ENCODE data around the gene NFYB.
"Not testable (repeated sequence)": the region's sequence is repeated elsewhere in the genome, so short reads cannot be mapped to it uniquely, and the experiment has no call there.

Gene NFYB

GRCh38 chr12:104137902-104138796 is at the start of gene NFYB:
Gene NFYB (minus strand): TSS chr12:104138210. CDS start chr12:104135453, 2,757 bp downstream.
- peak; percentile 77 to 82 for DNase-seq (ENCODE audit: low read depth in 2 of 2)

- DNase-seq (ENCODE audit: low read depth in 2 of 2), result no peak
Measured at GRCh38 chr12:104187446-104188155, 49.6 kb upstream of the NFYB start.

- DNase-seq (ENCODE audit: low read depth in 2 of 2), result no peak
Measured at GRCh38 chr12:104183443-104183842, 45.4 kb upstream of the NFYB start.

DNA sequence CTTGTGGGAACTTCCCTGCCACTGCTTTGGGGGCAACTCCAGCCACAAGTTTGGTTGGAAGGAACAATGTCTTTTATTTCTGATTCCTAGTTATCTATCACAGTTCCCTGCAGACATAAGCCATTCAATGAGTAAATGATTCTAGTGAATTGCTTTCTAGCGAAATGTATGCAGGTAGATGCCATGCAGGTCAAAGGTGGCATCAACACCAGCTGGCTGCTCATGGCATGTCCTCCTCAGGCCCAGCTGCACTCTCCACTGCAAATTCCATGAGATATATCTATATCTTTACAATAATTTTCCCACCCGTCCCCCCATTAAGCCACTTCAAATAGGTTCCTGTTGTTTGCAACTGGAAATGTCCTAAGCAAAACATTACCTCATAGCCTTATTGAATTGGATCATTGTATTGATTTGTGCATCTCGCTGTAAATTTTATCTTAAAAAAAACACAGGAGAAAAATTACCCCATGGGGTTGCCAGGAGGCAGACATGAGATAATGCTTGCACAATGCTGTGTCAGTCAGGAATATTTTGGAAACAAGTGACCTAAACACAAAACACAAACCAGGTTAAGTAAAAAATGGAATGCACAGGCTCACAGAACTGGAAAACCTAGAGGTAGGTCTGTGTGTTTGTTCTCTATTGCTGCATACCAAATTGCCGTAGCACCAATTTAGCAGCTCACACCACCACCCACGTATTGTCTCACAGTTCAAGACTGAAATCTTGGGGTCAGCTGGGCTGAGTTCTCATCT is 44.8 kb upstream of the NFYB start:
- no peak for DNase-seq (ENCODE audit: low read depth in 2 of 2)

- no peak for DNase-seq (ENCODE audit: low read depth in 2 of 2)
Measured at GRCh38 chr12:104182144-104182543, 44.1 kb upstream of the NFYB start.

DNA sequence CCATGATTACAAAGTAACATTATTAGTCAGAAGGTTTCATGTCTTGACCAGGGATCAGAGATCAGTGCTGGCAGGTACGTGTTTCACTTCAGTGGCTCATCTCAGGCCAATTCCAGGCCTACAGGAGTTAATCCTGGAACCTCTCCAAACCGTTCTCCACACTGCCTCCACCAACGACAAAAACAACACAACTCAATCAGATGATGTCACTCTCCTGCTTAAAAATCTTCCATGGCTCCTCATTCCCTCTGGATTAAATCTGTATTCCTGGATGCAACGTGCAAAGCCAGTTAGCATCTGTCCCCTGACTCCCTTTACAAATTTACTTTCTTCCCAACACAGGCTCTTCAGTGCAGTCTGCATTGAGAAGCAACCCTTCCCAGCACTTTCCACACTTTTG is 43.3 kb upstream of the NFYB start:
- DNase-seq (ENCODE audit: low read depth in 2 of 2), result no peak

- no peak for DNase-seq (ENCODE audit: low read depth in 2 of 2)
Measured at GRCh38 chr12:104180374-104180773, 42.4 kb upstream of the NFYB start.

GRCh38 chr12:104177663-104178501 is 39.9 kb upstream of the NFYB start:
- DNase-seq (ENCODE audit: low read depth in 2 of 2), result no peak

DNA sequence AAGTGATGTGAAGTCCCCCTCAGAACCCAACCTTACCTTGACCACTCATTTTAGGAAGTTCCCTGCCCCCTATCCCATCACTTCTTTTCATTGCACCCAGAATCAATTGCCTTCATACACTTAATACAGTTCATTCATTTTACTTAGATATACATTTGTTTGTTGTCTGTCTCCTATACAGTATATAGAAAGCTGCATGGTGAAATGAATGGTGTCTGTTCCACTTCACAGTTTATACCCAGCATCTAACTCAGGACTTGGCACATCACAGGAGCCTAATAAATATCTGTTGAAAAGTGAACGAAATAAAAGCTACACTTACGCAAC is 39.3 kb upstream of the NFYB start:
- no peak for DNase-seq (ENCODE audit: low read depth in 2 of 2)

DNA sequence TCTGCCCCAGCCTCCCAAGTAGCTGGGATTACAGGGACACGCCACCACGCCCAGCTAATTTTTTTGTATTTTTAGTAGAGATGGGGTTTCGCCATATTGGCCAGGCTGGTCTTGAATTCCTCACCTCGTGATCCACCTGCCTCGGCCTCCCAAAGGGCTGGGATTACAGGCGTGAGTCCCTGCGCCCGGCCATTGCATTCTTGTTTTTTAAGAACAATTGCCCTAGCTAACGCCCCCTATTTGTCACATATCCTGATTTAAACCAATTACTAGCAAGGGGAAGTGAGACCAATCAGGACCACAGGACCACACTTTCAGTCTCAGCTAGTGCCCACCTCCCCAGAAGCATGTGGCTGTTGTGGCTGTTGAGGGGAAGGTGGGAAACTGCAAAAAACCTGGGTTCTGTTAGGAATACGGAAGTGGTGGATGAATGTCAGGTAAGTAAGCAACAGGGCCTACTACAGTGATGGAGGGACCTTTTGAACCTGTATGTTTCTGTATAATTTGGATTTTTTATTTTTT is 37.8 kb upstream of the NFYB start:
- no peak for DNase-seq (ENCODE audit: low read depth in 2 of 2)

DNA sequence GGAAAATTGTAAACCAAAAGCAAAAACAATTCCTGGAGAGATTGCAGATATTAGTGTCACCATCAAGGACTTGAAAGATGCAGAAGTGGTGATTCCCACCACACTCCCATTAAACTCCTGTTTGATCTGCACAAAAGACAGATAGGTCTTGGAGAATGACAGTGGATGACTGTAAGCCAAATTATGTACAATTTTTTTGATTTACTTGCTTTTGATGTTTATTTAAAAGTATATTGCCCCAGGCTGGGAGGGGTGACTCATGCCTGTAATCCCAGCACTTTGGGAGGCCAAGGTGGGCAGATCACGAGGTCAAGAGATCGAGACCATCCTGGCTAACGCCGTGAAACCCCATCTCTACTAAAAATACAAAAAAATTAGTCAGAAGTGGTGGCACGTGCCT is 35.8 kb upstream of the NFYB start:
- not testable (repeated sequence) for DNase-seq (ENCODE audit: low read depth in 2 of 2)

DNA sequence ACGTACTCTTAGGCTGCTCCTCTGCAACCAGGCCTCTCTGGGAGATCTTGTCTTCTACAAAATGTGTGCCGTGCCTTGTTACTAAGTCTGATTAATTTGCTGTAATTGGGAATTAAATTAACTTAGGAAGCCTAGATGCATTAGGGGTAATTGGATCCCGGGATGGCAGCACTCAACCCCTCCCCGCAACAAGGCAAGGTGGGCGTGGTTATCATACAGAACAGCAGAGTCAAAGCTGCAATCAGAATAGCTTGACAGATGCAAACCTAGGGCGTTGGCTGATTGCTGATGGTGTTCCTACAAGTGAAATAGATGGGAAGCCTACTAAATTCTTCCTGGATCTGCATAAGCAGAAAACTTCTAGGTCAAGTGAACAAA is 34.5 kb upstream of the NFYB start:
- DNase-seq (ENCODE audit: low read depth in 2 of 2), result no peak

DNA sequence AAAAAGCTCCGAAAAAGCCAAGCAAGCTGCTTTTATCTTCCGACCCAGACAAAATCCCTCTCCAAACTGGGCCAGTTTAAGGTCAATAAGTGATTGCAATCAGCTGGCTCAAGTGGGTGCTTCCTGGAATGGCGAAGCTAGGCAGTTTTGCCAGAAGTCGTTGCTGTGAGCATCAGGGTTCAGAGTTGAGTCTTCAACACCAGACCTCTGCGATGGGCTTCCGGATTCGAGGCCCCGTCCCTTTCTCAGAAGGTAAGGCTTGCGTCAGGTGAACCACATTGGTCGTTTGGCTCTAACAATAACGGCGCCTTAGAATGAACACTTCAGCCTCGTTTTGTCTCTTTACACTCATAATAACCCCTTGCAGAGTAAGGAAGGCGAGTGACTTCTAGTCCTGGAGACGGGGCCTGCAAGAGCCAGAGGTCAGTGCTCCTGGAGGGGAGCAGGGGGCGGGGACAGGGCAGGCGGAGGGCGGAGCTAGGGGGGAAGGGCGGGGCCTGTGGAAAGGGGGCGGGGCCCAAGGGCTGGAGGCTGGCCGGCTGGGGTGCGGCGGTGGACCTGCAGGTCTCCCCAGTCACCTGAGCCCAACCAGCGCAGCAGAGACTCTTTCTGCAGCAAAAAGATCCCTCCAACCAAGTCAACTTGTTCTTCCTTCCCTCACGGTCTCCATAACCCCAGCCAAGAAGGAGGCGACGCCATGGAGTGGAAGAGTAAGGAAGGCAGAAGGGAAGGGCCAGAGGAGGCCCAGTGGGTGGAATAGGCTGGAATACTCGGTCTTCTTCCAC is 34.0 kb upstream of the NFYB start:
- DNase-seq (ENCODE audit: low read depth in 2 of 2), result no peak

DNA sequence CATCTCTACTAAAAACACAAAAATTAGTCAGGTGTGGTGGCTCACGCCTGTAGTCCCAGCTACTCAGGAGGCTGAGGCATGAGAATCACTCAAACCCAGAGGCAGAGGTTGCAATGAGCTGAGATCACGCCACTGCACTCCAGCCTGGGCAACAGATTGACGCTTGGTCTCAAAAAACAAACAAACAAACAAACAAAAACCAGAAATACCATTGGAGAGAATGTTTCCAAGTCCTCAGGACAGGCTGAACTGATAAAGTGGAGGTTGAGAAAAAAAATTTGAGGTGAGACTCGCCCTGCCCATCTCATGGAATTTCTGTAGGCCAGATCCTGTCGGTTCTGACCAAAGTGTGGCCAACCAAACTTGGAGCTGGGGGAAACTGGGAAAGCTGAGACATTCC is 30.6 kb upstream of the NFYB start:
- no peak for DNase-seq (ENCODE audit: low read depth in 2 of 2)

GRCh38 chr12:104167519-104168458 is 29.8 kb upstream of the NFYB start:
- no peak for DNase-seq (ENCODE audit: low read depth in 2 of 2)

- DNase-seq (ENCODE audit: low read depth in 2 of 2), result no peak
Measured at GRCh38 chr12:104166465-104166864, 28.5 kb upstream of the NFYB start.

DNA sequence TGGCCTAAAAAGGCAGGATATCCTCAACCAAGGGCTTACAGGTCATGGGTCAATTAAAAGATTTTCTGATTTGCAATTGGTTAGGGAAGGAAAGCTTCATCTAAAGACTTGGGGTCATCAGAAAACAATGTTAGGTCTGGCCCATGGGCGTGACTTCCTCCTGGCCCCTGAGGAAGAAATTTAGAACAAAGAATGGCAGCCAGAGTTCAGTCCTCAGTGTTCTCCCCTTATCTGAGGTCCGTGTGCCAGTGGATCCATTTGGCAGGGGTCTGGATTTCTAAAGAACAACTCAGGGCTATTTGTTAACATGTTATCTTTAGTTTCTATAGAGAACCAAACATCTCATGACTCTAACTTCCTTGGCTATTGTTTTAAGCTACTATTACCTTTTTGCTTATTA is 27.8 kb upstream of the NFYB start:
- no peak for DNase-seq (ENCODE audit: low read depth in 2 of 2)

DNA sequence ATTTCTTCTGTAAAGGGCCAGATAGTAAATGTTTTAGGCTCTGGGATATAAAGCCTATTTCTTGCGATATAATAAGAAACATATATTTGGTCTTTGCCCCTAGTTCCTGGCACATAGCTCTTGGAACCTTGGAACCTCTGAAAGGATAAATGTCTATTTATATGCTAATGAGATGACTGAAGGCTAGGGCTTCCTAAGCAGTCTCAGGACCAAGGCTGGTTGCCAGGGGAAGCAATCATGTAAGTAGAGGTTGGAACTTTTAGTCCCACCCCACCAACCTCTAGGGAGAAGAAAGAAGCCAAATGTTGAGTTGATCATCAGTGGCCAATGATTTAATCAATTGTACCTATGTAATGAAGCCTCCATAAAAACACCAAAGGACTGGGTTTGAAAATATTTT is 26.6 kb upstream of the NFYB start:
- no peak for DNase-seq (ENCODE audit: low read depth in 2 of 2)

- DNase-seq (ENCODE audit: low read depth in 2 of 2), result no peak
Measured at GRCh38 chr12:104163631-104164030, 25.6 kb upstream of the NFYB start.
